Colon (tissue), 2 donors: ENCODE data around the gene LMX1B.
"Not testable (repeated sequence)": the region's sequence is repeated elsewhere in the genome, so short reads cannot be mapped to it uniquely, and the experiment has no call there.

Experiments
- FAIRE-seq: peaks from 2 replicates; lab custom pipeline; 2012; peaks lifted over from hg19 to GRCh38; lab: Jason Lieb, UNC
- donor health status: control.
- donor health status: control.

The LMX1B gene

DNA sequence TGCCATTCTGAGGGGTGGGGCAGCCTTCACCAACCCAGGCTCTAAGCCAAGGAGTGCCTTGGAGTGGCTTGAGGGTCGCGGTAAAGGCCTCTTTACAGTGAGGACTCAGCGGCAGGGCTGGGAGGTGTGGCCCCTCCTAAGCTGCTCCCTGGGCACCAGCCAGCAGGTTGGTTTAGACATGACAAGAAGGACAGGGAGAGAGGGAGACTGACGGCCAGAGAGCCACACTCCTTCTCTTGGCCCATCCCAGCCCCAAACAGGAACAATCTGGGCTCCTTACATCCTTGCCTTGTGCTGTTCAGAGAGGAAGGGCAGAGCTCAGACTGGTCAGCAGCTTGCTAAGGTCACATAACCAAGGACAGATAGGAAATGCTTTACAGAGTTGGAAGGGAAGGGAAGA, 94.5 kb downstream of the LMX1B start:
- no peak for FAIRE-seq

DNA sequence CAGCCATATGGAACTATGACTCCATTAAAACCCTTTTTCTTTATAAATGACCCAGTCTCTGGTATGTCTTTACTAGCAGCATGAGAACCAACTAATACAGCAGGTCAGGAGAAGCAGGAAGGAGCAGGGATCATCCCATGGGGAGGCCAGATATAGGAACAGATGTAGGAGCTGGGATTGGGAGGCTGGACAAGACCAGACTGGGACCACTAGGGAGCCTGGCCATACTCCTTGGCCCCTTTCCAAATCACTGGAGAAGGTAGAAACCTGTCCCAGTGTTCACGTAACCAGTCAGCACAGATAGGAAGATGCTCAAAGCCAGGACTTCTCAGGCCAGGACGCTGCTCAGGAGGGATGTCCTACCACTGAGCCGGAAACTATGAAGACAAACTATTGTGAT, 95.5 kb downstream of the LMX1B start:
- FAIRE-seq = no peak

DNA sequence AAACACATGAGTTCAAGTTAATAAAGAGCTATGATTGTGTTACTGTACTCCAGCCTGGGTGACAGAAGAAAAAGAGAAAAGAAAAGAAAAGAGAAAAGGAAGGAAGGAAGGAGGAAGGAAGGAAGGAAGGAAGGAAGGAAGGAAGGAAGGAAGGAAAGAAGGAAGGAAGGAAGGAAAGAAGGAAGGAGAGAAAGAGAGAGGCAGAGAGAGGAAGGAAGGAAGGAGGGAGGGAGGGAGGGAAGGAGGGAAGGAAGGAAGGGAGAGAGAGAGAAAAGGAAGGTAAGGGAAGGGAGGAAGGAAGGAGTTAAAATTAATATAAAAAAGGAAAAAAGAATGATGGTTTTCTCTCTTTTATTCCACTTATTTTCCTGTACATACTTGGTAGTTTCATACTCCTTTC, 101.7 kb downstream of the LMX1B start:
- FAIRE-seq = no peak

DNA sequence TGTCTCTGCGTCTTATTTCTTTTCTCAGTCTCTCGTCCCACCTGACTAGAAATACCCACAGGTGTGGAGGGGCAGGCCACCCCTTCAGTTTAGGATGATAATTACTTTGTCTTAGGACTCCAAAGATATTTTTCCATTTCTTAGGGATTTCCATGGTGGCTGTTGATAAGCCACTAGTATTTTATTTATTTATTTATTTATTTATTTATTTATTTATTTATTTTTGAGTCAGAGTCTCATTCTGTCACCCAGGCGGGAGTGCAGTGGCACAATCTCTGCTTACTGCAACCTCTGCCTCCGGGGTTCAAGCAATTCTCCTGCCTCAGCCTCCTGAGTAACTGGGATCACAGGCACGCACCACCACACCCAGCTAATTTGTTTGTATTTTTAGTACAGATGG, 103.7 kb downstream of the LMX1B start:
- not testable (repeated sequence) for FAIRE-seq

DNA sequence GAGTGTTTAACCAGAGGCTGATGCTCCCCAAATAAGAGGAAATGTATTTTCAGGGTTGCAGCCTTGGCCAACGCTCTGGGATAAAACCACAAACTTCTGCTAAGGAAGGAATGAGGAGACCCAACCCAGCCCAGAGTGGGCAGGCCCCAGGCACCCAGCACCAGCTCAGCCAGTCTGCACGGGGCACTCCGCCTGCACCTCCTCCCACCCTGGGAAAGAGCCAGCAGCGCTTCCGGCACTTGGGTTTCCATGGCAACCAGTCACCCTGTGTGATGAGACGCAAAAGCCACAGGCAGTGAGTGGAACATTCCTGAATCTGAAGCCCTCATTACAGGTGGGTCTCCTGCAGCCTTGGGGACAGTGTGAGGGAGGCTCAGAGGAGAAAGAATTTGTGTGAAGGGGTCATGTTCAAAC, 105.9 kb downstream of the LMX1B start:
- FAIRE-seq = no peak

DNA sequence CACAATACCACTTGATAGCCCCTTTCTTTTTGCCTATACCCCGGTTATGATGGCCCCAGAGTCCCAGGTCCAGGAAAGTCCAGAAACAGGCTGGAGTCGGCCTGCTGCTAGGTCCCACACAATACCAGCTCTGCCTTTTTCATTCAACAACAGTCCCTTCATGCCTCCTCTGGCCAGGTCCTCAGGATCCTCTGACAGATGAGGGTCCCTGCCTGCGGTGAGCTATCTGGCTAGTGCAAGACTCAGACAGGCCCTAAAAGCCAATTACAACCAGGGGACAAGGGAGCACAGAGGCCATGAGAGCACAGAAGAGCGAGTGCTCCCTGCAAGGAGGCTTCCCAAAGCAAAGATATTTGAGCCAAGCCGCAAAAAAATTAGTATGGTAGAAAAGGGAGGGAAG, 106.3 kb downstream of the LMX1B start:
- FAIRE-seq = no peak

DNA sequence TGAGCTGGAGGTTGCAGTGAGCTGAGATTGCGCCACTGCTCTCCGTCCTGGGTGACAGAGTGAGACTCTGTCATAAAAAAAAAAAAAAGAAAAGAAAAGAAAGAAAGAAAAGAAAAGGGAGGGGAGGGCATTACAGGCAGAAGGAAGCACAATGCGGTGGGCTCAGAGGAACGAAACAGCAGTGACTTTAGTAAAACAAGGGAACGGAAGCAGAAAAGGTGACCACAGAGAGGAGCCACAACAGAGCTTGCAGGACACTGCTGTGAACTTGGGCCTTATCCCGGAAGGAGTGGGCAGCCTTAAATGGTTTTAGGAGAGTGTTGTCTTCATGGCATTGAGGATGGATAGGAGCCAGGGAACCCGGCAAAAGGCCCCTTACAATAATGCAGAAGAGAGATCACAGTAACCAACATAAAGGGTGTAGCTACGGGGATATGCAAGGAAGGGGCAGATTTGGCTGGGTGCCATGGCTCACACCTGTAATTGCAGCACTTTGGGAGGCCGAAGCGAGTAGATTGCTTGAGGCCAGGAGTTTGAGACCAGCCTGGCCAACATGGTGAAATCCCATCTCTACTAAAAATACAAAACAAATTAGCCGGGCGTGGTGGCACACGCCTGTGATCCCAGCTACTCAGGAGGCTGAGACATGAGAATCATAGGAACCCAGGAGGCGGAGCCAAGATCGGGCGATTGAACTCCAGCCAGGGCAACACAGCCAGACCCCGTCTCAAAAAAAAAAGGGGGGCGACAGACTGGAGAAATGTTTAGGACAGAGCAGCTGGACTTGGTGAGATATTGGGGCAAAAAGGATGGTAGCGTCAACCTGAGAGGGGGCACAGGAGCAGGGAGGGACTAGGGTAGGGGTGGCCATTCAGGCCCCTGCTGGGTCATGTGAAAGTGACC, 107.2 kb downstream of the LMX1B start:
- no peak for FAIRE-seq

DNA sequence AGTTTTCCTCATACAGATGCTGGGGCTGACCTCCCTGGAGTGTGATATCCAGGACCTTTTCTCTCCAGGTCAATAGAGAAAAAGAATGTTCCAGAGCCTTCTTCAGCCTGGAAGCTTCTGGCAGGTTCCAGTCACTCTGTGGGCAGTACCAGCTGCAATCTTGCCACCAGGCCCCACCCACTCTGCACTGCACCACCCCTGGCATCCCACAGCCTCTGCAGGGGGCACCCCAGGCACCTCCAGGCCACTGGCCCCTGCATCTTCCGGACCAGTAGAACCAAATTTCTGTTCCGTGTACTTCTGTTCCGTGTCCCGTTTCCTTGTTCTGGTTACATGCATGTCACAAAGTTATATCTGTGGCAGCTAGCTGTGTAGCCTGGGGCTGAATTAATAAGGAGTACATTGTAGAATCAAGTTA, 107.8 kb downstream of the LMX1B start:
- FAIRE-seq = no peak

DNA sequence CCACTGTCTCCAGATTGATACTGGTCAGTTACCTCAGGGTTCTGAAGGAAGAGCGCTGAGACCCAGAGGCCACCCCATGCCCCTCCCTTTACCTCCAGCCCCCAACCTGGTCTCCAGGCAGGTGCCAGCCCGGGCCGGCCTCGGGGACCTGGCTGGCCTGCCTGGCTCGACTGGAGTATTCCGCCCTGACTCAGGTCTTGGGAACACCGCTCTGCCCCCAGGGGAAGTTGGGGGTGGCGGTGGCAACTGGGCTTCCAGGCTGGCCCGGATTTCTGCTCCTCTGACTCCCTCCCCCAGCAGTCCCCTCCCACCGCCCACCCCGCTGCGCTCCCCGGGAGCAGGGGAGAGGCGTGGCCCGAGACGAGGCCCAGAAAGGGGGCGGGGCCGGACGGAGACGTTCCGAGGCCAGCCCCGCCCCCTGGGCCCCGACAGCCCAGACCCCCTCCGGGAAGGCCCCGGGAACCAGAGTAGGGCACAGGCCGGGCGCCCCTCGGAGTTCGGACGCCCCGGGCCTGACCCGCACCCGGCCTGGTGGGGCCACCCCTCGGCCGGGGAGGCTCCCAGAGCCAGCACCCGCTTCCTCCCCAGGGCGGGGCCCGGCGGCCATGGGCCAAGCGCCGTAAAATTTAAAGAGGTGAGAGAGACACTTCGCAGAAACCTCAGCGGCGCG, 108.7 kb downstream of the LMX1B start:
- FAIRE-seq = no peak

DNA sequence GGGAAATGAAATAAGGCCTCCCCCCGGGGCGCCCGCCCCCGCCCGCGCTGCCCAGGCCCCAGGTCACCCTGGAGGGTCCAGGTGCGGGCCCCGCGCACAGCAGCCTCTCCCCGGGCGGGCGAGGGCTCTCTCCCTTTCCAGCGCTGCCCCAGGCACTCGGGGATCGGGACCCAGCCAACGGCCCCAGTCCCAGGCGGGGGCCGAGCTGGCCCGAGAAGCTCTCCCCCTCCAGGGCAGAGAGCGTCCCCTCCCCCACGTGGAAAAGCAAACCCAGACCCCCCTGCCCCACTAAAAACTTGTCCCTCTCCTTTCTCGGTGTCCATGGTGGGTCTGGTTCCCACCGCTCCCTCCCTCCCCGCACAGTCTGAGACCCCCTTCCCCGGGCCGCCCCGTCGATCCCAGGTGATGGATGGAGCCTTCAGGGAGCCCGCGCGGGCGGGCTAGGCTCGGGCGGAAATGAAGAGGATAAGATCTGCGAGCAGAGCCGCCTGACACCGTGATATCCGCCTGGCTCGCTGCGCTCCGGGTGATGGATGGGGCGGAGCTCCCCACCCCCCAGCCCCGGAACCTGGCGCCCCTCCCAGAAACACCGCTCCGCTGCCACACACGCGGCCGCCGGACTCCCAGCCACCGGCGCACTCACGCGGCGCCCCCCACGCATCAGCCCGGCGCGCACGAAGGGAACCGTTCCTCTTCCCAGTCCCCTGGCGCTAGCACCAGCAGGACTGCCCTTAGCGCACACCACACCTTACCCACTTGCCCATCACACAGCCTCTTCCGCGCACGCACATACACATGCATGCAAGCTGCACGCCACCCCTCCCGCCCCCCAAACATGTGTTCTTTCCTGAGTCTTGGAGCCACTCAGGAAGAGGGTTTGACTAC, 109.4 kb downstream of the LMX1B start:
- FAIRE-seq = no peak

DNA sequence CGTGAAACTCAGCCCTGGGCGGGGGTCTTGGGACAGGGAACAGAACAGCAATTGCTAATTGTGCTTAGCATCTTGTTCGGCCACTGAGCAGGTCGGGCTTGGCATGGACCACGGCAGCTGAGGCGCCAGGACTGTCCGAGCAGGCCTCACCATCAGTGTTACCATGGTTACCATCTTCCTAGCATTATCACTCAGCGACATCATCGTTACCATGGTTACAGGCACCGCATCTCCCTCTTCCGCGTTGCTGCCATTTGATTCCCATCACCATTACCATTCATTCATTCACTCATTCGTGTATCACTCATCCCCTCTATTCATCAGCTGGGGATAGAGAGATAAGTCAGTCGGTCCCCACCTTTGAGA, 110.1 kb downstream of the LMX1B start:
- no peak for FAIRE-seq

DNA sequence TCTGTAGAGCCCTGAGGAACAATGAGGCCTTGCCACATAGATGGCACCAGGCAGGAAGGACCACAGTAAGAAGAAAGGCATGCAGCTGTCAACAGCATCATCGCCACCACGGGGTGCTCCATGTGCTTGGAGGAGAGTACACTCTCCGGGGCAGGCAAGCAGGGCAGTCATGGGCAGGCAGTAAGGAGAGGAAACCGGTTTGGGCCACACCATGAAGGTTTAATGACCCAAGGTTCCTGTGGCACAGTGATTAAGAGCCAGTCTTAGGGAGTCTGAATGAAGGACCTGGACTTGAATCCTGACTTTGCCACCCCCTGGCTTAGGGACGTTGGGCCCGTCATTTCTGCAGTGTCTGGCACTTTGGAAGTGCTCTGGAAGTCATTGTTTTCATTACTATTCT, 110.5 kb downstream of the LMX1B start:
- FAIRE-seq = no peak

DNA sequence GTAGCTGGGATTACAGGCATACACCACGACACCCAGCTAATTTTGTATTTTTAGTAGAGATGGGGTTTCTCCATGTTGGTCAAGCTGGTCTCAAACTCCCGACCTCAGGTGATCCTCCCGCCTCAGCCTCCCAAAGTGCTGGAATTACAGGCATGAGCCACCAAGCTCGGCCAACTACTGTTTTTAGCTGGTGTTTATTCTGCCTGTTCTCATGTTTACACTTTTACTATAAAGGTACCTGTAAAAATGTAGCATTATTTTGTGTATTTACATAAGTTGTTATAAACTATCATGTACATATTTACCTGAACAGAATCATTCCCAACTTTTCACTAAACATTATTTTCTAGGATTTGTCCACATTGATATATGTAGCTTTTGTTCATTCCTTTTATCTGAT, 111.8 kb downstream of the LMX1B start:
- FAIRE-seq = not testable (repeated sequence)

DNA sequence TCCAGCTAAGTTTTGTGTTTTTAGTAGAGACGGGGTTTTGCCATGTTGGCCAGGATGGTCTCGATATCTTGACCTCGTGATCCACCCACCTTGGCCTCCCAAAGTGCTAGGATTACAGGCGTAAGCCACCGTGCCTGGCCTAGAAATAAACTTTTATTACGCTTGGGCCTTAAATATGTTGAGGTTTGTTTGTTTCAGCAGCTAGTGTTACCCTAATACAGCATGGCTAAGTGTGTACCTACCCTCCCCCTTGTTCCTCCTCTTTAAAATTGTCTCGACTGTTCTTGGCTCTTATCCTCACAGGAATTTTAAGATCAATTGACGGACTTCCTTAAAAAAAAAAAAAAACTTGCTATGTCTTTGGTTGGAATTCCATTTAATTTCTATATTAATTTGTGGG, 114.5 kb downstream of the LMX1B start:
- FAIRE-seq = not testable (repeated sequence)

DNA sequence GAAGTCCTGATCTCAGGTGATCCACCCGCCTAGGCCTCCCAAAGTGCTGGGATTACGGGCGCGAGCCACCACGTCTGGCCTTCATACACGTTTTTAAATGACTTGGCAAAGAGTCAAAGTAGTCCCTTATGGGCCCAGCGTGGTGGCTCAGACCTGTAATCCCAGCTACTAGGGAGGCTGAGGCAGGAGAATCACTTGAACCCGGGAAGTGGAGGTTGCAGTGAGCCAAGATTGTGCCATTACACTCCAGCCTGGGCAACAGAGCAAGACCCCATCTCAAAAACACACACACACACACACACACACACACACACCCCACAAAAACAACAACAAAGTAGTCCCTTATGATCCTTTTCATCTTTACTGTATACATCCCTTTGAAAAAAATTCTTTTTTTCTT, 116.9 kb downstream of the LMX1B start:
- not testable (repeated sequence) for FAIRE-seq

DNA sequence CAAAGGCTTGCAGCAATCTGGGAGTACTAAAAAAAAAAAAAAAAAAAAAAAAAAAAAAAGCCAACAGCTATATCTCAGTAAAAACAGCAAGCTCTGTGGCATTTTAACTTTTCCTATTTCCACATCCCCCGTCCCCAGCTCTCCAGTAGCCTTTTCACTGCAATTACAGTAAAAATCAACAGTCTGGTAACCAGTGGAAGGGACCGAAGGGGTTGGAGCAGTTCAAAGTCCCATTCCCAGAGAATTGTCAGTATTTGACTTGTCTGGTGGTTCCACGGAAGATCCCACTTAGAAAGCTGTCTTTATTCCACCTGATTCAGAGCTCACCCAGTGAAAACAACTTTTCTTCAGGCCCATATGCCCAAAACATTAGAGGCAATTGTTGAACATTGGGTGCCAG, 119.3 kb downstream of the LMX1B start:
- no peak for FAIRE-seq

DNA sequence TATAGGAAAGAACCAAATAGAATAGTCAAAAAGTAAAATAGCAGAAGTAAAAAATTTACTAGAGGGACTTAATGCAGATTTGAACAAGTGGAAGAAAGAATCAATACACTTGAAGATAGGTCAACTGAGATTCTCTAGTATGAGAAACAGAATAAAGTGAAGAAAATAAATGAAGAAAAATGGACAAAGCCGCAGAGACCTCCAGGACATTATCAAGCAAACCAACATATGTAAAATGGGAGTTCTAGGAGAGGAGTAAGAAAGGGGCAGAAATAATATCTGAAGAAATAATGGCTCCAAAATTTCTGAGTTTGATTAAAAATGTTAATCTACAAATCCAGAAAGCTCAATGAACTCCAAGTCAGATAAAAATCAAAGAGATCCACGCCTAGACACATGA, 121.1 kb downstream of the LMX1B start:
- FAIRE-seq = no peak

DNA sequence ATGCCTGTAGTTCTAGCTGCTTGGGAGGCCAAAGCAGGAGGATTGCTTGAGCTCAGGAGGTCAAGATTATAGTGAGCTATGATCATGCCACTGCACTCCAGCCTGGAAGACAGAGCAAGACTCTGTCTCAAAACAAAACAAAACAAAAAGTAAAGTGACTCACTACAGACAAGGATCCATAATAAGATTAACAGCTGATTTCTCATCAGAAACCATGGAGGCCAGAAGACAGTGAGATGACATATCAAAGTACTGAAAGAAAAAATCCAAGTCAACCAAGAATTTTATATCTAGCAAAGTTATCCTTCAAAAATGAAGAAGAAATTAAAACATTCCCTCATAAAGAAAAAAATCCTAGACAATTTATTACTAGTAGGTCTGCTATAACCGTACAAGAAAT, 121.8 kb downstream of the LMX1B start:
- FAIRE-seq = no peak

DNA sequence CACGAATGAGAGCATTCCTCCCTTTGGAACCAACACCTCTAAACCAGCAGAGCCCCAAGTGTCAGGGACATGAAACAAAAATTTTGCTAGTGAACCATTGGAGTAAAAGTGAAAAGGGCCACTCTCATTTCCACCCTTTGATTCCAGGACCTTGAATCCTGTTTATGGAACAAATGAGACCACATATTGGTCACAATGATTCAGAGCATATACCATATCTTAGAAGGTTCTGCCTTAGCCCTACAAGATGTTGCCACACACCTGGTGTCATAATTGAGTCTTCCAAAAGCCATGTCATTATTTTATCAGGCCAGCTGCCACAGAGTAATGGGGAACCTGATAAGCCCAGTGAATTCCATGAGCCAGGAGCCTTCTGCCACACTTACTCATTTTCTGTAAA, 124.8 kb downstream of the LMX1B start:
- FAIRE-seq = no peak

DNA sequence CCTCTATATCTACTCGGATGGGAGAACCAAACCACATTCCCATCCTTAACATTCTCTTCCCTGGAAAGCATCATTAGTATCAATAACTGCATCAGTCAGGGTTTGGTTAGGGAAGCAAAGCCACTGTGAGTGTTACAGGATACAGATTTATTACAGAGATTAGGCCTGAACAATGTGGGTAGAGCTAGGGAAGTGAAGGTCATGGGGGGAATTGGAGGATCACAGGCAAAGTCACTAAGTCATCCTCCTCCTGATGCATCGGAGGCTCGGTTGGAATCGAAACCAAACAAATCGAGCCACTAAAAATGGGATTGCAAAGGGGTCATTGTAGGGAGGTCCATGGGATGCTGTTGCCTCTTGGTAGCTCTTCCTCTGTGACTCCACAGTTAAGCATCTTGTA, 129.3 kb downstream of the LMX1B start:
- FAIRE-seq = no peak

DNA sequence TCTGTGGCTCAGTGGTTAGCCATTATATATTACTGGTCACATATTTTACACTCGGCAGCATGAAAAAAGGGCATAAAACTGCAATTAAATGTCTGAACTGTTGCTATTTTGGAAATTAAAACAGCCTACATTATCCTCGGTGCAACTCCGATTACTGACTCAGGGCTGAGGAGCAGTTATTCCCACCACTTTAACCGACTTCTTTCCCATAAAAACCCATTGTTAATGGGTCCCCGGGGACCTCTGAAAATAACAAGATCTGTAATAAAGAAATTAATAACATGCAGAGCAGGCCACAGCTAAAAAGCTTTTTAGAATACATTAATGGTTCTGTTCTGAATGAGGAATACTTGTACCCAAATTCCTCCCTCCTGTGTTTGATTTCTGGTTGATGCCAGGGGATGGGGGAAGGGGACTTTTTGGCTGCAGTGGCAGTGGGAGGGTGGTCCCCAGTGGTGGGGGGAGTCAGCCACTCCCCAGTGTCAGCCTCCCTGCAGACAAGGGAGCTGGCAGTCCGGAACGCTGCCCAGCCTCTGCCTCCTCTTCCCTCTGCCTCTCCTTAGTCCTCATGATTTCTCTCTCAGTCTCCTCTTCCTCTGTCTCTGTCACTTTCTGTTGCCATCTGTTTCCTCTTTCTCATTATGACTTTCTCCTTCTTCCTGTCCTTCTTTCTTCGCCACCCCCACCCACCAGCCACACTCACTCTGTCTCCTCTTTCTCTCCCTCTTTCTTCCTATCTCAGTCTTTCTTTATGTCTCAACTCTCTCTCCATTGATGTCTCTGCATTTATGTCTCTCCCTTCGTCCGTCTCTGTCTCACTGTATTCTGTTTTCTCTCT, 132.1 kb downstream of the LMX1B start:
- no peak for FAIRE-seq
